Measurements from ENCODE around the gene CHMP3. TPM values are rescaled to one million over a fixed set of nuclear protein-coding genes. Genes with fewer than 3 reads are reported as not detected.

Gene CHMP3
- total RNA-seq, 4 donors from 2014 or later: 64.0 to 99.1 (median 71.5) TPM

DNA sequence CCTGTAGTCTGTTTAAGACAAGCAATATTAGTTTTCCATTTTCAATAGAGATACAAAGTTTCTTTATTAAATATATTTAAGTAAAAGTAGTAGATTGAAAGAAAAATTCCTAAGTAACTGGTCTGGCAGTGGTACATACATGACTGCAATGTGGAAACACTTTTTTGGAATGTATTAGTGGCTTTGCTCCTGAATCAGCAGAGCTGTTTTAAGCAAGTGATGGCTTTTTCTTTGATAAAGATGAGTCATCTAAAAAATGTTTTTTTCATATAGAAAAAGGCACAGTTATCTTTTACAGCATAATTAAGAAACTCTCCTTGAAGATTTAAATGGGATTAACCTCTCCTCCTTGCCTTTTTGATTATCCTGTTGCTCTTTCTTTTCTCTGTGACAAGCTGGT is 87.2 kb downstream of the CHMP3 start:
- ATAC-seq (no peak), DNase-seq (no peak)
- in situ Hi-C loops (cut with MboI; ENCODE audit: low sequenced_read_pairs in 4 of 4): no loop called here

DNA sequence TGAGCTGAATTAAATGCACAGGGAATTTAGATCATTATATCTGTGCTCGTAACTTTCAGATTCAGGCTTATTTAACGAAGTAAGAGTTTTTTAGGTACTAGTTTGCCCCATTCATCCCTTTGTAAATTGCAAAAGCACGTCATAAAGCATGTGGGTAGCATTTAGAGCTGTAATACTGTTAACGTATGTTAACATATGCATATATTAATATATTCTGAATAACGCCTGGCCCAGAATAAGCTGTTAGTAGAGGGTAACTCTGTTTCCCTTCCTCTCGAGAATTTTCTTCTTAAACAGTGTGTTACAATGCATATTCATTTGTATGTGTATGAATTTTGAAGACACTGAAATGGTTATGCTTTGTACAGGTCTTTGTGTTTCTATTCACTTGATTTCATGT is 91.6 kb downstream of the CHMP3 start:
- ATAC-seq (no peak), DNase-seq (no peak)
- Histone ChIP-seq H3K27ac (no peak overlapping the region), H3K4me3 (no peak overlapping the region), H3K9me3 (no peaks in the 10 kb centered on the region), H3K4me1 (peaks cover 7 to 10% of the 10 kb centered on the region in 2 donors), H3K36me3 (peaks cover 1 to 79% of the 10 kb centered on the region in 2 donors), H3K27me3 (no peaks in the 10 kb centered on the region)
- intact Hi-C loops (cut with DNase I; ENCODE audit: low total_unique reads): no loop called here
- no peak for TF ChIP-seq POLR2A (IDR thresholded peaks at IDR 0.05)
- TF ChIP-seq, protein P1, sequence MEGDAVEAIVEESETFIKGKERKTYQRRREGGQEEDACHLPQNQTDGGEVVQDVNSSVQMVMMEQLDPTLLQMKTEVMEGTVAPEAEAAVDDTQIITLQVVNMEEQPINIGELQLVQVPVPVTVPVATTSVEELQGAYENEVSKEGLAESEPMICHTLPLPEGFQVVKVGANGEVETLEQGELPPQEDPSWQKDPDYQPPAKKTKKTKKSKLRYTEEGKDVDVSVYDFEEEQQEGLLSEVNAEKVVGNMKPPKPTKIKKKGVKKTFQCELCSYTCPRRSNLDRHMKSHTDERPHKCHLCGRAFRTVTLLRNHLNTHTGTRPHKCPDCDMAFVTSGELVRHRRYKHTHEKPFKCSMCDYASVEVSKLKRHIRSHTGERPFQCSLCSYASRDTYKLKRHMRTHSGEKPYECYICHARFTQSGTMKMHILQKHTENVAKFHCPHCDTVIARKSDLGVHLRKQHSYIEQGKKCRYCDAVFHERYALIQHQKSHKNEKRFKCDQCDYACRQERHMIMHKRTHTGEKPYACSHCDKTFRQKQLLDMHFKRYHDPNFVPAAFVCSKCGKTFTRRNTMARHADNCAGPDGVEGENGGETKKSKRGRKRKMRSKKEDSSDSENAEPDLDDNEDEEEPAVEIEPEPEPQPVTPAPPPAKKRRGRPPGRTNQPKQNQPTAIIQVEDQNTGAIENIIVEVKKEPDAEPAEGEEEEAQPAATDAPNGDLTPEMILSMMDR (IDR thresholded peaks at IDR 0.05 in 4 of 5, conservative IDR thresholded peaks at IDR 0.05 in 1 of 5): no peak
- in situ Hi-C loops (cut with MboI; ENCODE audit: low sequenced_read_pairs in 4 of 4): no loop called here

More for the DNA sequence above, 87.2 kb downstream of the CHMP3 start:
- peaks cover 0 to 9% of the 10 kb centered on the region in 2 donors for H3K4me1 ChIP-seq
- no peaks in the 10 kb centered on the region for H3K27me3 ChIP-seq
- H3K27ac ChIP-seq: no peak overlapping the region
- intact Hi-C loops (cut with DNase I; ENCODE audit: low total_unique reads): no loop called here
- no peak overlapping the region for H3K4me3 ChIP-seq
- TF ChIP-seq, protein P1 (IDR thresholded peaks at IDR 0.05 in 4 of 5, conservative IDR thresholded peaks at IDR 0.05 in 1 of 5): no peak
- no peak for TF ChIP-seq POLR2A (IDR thresholded peaks at IDR 0.05)
- peaks cover 0 to 84% of the 10 kb centered on the region in 2 donors for H3K36me3 ChIP-seq
- no peaks in the 10 kb centered on the region for H3K9me3 ChIP-seq

DNA sequence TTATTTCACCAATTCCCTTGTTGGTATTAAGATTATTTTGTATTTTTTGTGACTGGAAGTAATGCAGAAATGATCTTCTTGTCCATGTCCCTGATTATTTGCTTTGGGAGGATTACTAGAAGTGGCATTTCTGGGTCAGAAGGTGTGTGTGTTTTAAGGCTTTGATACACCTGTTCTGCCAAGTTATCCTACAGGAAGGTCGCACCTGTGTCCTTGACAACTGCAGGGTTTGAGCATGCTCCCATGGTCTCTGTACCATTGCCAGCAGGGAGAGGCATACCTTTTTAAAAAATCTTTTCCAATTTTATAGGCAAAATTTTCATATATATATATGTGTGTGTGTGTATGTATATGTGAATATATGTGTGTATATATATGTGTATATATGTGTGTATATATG is 92.4 kb downstream of the CHMP3 start:
- TF ChIP-seq, protein P1 (IDR thresholded peaks at IDR 0.05 in 4 of 5, conservative IDR thresholded peaks at IDR 0.05 in 1 of 5): no peak
- TF ChIP-seq POLR2A (IDR thresholded peaks at IDR 0.05): no peak
- intact Hi-C loops (cut with DNase I; ENCODE audit: low total_unique reads): no loop called here
- peaks cover 2 to 86% of the 10 kb centered on the region in 2 donors for H3K36me3 ChIP-seq
- no peak overlapping the region for H3K4me3 ChIP-seq
- H3K4me1 ChIP-seq: peaks cover 7 to 10% of the 10 kb centered on the region in 2 donors
- no peaks in the 10 kb centered on the region for H3K9me3 ChIP-seq
- H3K27me3 ChIP-seq: no peaks in the 10 kb centered on the region
- DNase-seq: no peak
- ATAC-seq: no peak
- in situ Hi-C loops (cut with MboI; ENCODE audit: low sequenced_read_pairs in 4 of 4): no loop called here
- H3K27ac ChIP-seq: no peak overlapping the region

DNA sequence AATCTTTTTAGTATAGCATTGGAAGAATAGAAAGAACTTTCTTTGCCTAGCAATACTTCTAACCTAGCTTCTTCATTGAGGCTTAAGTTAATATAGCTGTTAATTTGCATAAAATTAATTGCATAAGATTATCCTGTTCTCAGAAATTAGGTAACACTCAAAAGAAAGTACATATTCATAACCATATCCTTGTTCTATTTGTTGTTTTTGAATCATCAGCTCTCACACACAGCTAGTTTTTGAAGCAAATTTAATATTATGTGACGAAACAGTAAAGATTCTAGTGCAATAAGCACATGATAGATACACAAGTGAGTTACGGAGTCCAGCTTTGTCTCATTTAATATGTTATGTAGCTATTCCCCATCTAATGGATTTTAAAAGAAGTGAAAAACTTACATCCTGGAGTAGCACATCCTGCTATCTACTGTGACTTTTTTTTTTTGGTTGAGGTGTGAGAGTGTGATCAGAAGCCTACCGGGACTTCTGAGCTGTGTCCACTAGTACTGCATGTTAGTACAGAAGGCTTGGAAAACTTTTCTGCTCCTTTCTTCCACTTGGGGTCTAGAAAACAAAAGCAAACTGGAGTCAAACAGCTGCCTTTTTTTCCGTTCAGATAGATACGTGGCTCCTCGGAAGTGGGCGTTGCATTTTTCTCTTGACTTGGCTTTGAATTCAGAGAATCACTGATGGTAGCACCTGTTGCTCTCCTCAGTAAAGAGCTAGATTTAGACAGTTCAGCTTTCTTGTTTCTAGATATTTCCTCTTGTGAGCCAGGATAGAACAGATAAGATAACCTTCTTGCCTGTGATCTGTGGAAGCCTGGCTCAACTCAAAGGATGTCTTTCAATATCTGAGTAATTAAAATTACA is 94.8 kb downstream of the CHMP3 start:
- peaks cover 2 to 91% of the 10 kb centered on the region in 2 donors for H3K36me3 ChIP-seq
- no peak for DNase-seq
- intact Hi-C loops (cut with DNase I; ENCODE audit: low total_unique reads): no loop called here
- H3K4me1 ChIP-seq: peaks cover 18 to 22% of the 10 kb centered on the region in 2 donors
- in situ Hi-C loops (cut with MboI; ENCODE audit: low sequenced_read_pairs in 4 of 4): no loop called here
- H3K4me3 ChIP-seq: no peak overlapping the region
- TF ChIP-seq POLR2A (IDR thresholded peaks at IDR 0.05): no peak
- TF ChIP-seq, protein P1 (IDR thresholded peaks at IDR 0.05 in 4 of 5, conservative IDR thresholded peaks at IDR 0.05 in 1 of 5): no peak
- H3K9me3 ChIP-seq: no peaks in the 10 kb centered on the region
- H3K27me3 ChIP-seq: no peaks in the 10 kb centered on the region
- no peak overlapping the region for H3K27ac ChIP-seq
- ATAC-seq: no peak

Measured in gastrocnemius medialis (tissue), 4 donors.